Measurements from ENCODE around the gene HOXA7.

The HOXA7 gene

DNA sequence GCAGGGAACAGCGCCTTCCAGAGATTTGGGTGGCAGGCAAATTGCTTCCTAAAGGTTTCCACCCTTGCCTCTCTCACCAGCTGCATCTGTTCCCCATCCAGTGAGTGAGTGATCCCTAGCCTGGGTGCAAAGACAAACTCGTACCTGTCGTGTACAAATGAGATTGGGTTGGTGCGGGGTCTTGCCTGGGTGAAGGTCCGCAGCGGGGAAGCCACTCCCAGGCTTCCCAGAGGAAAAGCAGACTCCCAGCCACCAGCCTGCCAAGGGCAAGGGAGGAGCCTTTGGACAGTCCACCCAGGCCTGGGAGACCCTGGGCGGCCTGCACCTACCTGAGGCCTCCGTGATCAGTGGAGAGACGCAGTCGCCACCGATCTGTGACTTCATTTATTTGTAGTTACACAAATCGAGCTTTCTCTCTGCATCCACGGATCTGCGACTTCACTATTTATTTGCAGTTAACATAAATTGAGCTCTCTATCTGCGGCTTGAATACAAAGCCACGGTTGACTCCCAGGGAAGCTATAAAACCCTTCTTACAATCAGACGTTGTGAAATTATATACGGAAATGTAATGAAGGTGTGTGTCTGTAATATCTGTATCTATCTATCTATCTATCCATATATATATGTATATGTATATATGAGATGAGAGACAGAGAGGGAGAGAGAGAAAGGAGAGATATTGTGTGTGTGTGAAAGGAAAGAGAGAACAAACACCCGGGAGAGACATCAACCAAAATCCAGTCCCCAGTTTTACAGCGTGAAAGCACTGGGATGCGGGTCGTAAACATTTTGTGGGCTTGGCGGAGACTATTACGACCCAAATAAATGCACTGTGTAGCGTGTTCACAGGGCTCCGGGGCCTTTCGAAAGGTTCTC, 3.0 kb upstream of the HOXA7 start:
- no peak for DNase-seq

DNA sequence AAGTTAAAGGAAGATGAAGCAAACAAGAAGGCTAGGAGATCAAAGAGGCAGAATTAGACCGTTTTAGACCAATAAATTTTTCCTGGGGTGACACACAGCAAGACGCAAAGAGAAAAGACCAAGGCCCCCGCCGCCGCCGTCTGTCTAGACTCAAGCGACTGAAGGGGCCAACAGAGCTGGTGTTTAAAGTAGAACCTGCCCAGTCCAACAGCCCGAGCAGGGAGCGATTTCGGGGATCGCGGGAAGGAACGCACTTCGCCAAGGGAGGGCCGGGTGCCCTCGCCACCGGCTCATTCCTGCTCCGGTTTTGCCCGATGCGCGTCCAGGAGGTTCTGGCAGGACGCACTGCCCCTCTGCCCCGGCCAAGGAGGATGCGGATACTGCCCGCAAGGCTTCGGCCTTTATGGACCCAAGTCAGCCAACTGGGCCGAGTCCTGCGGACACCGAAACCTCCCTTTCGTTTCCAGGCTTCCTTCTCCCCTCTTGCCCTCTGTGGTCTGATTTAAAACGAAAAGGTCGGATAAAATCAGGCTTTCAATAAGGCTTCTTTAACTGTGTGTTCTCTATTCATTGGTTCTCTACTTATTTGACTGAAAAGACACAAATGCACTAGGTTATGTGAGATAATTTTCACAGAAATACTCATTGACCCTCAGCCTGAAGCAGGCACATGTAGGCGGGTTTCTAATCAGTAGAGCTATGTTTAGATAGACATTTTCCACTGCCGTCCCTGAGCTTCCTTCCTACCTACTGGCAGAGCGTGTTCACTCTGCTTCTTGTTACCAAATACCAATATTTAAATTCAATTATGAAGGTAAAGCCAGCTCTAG, 2.2 kb upstream of the HOXA7 start:
- no peak for DNase-seq

DNA sequence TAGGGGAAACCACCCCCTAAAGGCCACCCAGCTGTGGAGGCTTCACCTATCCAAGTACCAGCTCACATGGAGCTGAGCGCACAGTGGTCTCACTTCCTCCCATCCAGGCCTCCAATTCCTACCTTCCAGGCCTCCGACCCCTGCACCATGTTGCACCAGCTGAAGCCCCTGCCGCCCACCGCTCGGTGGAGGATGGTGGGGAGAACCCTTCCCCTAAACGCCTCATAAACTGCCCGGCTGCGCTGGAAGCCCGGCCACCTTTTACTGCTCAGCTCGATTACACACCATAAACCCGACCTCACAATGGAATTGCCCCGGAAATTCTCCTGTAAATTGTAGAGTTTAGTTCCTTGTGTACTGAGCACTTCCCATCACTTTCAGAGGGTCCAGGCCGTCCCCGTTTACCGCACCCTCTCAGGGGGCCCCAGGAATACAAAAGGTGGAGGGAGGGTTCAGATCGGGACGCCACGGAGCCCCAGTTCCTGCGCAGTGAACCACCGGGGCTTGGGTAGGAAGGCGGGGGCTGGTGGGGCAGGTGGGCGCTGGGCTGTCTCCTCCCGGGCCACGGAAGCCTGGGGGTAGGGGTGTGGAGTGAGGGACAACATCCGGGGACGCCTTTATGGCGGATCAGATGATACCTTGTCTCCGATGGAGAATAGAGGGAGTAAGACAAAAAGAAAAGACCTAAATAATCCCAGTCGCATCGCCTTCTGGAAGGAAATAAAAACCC, 1.4 kb upstream of the HOXA7 start:
- DNase-seq, result no peak

DNA sequence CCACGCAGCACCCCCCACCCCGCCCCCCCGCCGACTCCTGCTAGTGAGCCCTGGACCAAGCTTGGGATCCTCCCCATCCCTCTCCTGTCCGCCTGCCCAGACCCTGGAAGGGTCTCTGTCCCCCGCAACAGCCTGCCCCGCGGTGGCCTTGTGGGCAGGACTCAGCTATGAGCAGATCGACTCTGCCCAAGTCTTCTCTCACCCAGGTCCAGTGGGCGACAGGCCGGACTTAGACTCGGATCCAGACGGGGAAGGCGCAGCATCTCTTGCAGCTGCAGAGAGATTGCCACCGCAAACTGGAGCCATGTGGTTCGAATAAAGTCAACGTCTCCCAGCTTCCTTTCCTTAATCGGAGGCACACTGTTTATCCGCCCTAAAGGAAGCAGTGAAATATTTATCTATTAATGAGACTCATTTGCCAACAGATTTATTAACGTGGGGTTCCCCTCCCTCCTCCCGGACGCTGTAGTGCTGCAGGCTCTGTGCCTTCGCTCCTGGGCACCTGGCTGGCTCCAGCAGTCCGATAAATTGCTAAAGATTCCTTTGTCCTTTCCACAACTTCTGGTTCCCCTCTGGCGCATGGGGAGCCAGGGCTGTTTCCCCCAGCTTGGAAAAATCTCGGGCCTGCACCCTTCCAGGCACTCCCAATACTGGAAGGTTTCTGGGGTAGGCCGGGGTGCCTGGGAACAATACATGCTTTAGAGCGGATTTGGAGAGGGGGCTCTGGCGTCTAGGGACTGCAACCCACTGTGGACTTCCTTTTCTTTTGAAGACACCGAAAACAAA, 634 bp upstream of the HOXA7 start:
- no peak for DNase-seq

DNA sequence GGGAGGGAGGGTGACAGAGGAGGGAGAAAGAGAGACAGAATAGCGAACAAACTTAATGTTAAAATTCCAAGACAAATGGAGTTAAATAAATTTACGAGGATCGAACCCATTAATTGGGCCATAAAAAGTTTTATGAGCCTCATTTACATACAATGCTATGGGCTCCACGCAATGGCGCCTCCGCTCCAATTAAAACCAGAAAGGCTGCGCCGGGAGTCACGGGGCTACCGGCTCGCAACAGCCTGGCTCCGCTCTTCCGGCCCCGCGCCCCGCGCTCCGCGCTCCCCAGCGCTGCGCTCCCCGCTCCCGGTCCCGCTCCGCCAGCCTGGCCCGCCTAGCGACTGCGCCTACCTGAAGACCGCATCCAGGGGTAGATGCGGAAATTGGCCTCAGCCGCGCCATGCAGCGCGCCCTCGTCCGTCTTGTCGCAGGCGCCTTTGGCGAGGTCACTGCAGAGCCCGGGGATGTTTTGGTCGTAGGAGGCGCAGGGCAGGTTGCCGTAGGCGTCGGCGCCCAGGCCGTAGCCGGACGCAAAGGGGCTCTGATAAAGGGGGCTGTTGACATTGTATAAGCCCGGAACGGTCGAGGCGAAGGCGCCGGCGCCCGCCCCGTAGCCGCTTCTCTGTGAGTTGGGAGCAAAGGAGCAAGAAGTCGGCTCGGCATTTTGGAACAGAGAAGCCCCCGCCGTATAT, 513 bp downstream of the HOXA7 start:
- peak in 1 of 14 donors; percentile 50 for DNase-seq

DNA sequence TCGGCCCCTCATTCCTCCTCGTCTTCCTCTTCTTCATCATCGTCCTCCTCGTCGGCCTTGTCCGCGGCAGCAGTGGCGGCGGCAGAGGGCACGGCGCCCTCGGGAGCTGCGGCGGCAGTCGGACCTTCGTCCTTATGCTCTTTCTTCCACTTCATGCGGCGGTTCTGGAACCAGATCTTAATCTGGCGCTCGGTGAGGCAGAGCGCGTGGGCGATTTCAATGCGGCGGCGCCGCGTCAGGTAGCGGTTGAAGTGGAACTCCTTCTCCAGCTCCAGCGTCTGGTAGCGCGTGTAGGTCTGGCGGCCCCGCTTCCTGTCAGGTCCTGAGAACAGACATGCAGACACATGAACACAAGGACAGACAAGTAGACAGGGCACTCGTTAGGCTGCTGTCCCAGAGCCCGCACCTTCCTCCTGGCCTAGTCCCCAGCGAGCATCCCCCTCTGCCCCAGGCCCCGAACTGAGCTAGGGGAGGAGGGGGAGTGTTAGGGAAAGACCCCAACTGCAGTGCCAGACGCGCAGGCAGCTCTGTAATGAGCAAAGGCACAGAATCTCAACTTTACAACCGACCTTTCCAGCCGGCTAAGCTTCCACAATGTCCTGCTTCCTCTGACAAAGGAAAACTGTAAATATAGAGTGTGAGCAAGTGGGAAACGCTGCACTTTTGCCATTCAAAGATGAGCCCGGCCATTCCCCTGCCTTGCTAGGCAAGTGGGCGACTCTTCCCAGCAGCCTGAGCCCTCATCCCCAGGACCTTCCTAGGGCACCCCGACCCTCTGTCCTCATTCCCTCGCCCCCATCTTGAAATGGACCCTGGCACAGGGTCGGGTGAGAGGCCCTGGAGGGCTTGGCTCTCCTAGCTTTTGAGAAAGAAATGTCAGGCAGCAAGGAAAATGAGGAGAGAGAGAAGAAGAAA, 1.3 kb downstream of the HOXA7 start:
- DNase-seq, result no peak

DNA sequence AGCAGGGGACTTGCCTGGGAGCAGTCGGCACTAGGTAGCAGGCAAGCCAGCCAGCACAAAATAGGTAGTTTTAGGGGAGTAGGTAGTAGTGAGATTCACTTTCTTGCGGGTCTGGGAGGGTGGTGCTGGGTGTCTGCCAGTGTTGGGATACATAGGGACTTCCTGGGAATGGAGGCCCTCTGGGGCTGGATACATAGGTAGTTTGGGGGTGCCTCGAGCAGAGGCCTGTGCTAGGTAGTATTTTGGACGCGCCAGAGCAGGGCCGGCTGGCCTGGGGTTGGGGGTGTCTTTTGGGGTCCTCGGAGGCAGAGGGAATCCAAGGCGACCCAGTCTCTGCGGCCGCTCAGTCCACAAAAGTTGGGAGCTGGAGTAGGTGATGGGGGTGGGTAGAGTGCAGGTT, 2.1 kb downstream of the HOXA7 start:
- DNase-seq, result no peak

DNA sequence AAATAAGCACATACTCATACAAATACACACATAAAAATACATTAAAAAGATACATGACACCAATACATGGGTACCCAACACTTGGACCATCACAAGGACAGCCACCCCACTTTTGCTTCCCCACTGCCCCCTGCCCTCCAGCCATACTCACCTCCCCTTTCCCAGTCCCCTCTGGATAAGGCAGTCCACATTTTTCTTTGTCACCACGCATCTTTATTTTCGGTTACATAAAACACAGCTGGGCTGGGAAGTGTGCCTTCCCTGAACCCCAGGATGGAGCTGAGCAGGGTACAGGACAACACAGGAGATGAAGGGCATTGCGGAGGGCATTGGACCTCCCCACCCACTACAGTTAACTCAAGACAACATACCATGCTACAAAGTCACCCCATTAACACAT, 2.9 kb downstream of the HOXA7 start:
- no peak for DNase-seq

DNA sequence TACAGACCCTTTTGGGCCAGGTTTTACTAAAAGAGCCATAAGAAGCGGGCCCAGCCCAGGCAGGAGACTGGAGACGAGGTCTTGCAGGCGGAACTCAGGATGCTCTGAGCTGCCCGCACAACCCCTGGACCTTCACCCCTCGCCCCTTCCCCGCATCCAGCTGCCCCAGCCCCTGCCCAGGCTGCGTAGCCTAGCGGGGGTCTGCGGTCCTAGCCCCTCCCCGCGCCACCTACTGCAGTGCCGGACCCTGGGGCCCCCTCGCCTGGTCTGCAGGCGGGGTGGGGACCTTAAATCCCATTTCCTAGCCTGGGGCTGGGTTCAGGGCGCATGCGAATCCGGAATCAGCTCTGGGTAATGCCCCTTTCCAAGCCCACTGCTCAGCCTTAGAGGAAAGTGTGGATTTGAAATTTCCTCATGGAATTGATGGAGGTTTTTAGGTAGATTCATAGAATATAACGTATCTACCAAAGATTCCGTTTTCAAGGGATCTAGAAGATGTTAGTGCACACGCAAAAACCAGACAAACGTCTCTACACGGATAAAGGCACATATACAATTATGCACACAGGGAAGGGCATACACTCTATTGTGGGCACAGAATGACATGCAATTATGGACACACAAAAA, 3.5 kb downstream of the HOXA7 start:
- DNase-seq, result no peak

DNA sequence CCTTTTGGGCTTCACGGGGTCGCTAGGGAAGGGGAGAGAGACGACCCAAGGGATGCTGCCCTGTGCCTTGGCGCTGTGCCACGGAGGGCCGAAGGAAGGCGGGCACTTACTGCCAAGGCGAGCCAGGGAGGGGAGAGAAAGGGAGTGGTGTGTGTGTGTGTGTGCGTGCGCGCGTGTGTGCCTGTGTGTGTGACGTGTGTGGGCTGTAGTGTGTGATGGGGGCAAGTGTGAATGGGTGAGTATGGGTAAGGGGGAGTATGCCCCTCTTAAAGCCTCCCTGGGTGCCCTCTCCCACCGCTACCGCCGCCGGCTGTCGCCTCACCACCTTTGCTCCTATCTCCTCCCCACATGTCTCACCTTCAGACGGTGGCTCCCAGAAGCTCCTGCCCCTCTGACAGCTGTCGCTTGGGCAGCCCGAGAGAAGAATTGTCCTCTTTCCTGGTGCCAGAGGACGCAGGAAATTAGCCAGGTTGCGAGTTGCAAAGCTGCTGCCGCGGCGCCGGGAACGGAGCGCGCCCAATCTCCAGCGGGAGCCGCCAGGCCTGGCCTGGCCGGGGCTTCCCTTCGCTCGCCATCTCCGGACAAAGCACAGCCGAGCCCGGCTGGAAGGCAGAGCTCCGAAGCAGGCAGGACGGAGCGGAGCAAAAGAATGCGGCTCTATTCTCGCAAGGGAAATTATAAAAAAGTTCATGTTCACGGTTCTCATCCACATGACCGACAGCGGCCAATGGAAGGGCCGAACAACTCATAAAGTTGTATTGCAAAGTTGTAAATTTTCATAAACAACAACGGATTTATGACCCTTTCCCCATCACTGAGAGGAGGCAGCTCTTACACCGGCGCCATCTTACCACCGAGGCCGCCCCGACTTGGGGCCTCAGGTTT, 4.3 kb downstream of the HOXA7 start, which contains the start of gene HOXA3:
Gene HOXA3, minus strand, starts transcription at position 653 of the 885 bp plus-strand sequence. CDS start 41,943 bp downstream, outside the sequence.
- no peak for DNase-seq

DNA sequence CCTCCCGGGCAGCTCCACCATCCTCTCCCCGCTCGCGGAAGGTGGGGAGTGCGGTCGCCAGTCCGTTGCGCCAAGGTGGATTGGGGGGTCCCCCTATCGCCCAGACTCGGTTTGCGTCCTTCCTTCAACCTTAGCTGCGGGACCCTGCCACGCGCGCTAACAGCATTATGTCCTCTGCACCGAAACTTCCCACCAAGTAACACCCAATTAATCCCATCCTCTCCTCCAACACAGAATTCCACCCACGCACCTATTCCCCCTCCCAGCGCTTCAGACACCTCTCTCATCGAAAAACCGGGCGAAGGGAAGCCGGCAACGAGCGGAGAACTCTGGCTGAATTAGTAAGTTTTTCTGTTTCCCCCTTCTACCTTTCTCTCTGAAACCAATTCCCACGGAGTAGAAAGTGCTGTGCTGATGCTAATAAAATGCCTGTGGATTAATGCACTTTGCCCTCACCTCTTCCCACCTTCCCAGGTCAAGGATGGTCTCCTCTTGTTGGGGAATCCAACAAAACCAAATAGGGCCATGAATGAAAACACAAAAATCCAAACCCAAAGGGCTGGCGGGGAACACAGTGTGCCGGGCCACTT, 5.0 kb downstream of the HOXA7 start:
- no peak for DNase-seq

DNA sequence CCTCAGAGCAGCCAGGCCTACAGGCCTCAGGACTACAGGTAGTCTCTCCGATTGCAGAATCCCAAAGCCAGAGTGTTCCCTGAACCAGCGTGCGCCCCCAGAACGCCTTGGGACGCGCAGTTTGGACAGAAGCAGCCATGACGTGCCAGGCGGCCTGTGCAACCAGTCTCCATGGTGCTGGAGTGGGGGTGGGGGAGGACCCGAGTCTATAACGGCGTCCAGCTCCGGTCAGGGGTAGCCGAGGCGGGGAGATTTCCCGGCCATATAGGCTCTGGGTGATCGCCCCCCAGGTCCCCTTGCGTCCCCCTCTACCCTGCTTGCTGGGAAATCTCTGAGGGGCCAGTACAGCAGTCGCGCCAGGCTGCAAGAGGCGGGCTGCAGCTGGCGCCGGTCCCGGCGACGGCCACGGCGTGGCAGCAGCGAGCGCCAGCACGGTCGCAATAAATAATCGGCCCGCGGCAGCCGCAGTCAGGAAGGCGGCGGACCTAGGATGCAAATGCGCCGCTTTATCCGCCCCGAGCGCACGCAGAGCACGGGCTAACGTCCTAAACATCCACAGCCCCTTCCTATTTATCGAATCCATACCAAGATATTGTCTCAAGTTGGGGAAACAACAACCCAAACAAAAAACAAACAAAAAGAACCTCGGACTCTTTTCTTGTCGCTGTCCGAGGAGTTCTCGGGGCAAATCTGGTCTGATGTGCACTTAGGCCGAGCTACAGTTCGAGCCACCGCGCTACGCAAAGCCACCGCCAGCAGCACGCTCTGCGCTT, 5.7 kb downstream of the HOXA7 start:
- DNase-seq, result peak in 12 of 14 donors; percentile 24 to 93 (median 84)

DNA sequence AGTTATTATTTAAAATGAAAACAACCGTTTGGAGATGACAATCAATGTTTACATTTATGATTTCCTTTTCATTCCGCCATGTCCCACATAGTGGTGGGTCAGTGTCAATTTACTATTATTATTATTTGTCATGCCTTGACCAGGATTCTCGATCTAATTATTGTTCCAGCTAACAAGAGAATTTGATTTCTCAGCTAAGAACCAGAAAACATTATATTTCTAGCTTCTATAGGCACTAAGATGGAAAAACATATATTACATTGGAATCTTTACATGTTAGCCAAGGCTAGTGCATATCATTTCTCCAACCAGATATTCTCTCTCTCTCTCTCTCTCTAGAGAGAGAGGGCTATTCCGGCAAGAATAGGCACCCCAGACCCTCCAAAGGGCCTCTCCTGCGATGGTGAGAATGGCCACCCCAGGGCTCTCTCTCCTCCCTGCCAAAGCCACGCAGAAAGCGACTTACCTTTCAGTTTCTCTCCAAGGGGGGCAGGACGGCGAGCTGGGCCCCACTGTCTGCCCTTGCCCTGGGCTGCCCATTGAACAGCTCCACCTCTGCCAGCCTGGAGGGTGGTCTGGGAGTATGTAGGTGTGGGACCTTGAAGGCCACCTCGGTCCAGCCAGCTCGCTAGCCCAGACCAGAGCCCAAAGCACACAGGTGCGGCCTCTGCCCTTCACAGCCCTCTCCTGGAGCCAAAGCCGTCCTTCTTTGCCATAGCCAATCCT, 6.5 kb downstream of the HOXA7 start:
- peak in 1 of 14 donors; percentile 70 for DNase-seq

DNA sequence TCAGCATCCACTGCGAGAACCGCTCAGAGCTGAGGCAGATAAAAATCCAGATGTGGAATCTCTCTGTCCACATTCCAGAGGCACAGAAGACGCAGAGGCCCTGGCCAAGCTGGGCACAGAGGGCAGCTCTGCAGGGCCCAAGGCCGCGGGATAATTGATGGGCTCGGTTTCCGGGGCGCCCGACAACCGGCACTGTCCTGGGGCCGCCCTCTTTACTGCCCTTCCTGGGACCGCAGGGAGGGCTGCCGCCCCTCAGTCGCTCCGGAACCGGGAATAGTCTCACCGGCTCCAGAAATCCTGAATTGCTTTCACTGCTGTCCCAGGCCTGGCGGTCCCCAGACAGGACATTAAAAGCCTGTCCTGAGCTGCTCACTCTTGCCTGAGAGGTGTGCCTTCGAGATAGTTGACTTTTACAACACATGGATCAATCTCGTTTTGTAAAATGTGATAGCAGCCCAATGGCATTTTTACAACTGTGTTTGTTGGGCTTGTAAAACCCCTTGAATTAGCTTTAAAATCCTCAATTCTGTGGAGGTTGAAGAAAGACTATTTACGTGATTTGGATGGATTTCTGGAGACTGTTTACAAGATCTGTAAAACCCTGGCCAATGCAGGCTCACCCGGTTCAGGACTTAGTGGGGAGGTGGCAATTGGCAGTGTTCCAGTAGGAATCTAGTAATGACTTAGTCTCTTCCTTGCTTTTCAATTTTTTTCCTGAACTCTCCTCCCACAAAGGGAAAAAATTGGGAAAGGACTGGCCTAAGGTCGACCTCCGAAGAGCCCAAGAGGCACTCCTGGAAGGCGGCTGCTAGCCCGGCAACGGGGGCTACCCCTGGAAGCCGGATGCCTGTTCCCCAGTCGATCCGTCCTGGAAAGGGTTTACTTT, 7.5 kb downstream of the HOXA7 start:
- DNase-seq, result no peak

DNA sequence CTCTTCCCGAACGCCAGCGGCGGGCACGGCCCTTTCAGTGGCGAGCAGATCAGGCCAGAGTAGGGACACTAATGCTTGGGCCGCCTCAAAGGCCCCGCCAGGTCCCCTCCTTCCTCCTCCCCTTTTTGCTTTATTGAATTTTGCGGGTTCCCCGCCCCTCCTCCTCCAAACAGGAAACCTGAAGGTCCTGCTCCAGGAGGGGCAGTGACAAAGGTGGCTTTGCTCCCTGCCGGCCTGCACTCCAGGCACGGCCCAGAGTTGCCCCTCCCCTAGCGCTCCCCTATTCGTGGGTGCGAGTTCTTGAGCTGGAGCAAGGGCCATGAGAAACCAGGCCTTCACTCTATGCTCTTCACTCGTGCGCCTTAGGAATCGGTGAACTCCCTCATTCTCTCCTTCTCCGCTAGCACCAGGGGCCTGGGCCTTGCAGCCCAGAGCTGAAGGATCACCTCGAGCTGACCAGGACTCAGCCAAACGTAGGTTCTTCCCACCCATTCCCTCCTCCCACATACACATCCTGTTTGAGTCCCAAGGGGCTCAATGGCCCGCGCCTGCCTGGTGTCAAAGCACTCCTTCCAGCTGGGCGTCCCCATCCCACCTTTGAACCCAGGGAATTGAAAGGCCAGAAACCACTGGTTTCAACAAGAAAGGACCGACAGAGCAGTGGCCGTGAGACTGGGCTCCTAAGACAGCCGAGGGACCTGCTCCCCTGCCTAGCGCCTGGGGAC, 8.3 kb downstream of the HOXA7 start:
- DNase-seq, result no peak

All from C1 segment of cervical spinal cord (tissue), 14 donors.